K562 treated with DMSO at 1 percent for 4 hours (cell line): ENCODE data around the gene SMC2. TPM values are rescaled to one million over a fixed set of nuclear protein-coding genes. Genes with fewer than 3 reads are reported as not detected.

Experiments
- total RNA-seq: library from RNA; unstranded; fragments of 300-600 nt; gene quantifications from 2 replicates; pipeline ENCODE4 v1.2.3, GENCODE V29; 2022; ENCODE audit not compliant: insufficient read depth

The SMC2 gene
- total RNA-seq = 14.2 and 15.0 TPM in 2 replicates

GRCh38 chr9:104093647-104094533 is at the start of gene SMC2:
TSS of gene SMC2 (plus strand) at chr9:104094309. CDS start at chr9:104095385, 1,076 bp downstream.

